Sigmoid colon (tissue), 3 donors: ENCODE data around the gene STRADA.

Source experiments
- CTCF ChIP-seq, 4 experiments: fragments of 450-650 bp in 3 of 4; fragments of 200-600 bp in 1 of 4; IDR thresholded peaks; one replicate each; pipeline ENCODE4 v1.5.1; 2016 to 2019; ENCODE audit warnings: antibody characterized with exemption in 4 of 4, mild to moderate bottlenecking in 3 of 4, moderate library complexity in 2 of 4
- POLR2A ChIP-seq, 2 donors: fragments of 450-650 bp; IDR thresholded peaks; one replicate each; pipeline ENCODE4 v1.6.1; 2016; ENCODE audit warnings: antibody characterized with exemption in 2 of 2, mild to moderate bottlenecking in 2 of 2, moderate library complexity in 2 of 2

GRCh38 chr17:63672856-63673255, 68.7 kb downstream of the STRADA start:
- TF ChIP-seq CTCF (IDR thresholded peaks at IDR 0.05) (no peak), POLR2A (IDR thresholded peaks at IDR 0.05) (no peak)
